Measurements from ENCODE around the gene MAGI2. TPM values are rescaled to one million over a fixed set of nuclear protein-coding genes. Genes with fewer than 3 reads are reported as not detected.

MAGI2 gene
- total RNA-seq, 1 donor from 2014 or later, result 6.9 TPM

DNA sequence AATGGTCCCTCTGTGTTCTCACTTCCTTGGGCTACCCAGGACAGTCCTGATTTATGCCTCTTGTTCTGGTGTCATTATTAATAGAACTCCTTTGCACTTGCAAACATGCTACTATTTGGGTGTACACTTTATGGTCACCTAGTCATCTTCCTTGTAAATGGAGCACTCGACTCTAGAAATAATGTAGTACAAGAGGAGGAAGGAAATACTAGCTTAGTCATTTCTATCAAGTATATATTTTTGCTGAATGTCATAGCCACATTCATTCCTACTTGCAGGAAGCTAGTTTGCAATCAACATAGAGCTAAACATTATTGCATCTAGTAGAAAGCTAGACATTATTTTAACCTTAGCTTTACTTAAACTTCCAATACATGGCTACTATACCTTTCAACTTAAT lies 335.3 kb downstream of the MAGI2 start:
- intact Hi-C loops (cut with DNase I), result no loop called here
- no peaks in the 10 kb centered on the region for H3K27me3 ChIP-seq
- H3K4me3 ChIP-seq, result no peak overlapping the region
- H3K4me1 ChIP-seq, result no peaks in the 10 kb centered on the region
- H3K36me3 ChIP-seq, result no peaks in the 10 kb centered on the region
- no peak overlapping the region for H3K27ac ChIP-seq
- DNase-seq (ENCODE audit: extremely low spot score in 2 of 2), result no peak
- TF ChIP-seq POLR2A (IDR thresholded peaks at IDR 0.05) (no peak), POLR2AphosphoS5 (IDR thresholded peaks at IDR 0.05; ENCODE audit: insufficient read depth in 1 of 2, low read depth in 1 of 2) (no peak)
- TF ChIP-seq, protein P1, sequence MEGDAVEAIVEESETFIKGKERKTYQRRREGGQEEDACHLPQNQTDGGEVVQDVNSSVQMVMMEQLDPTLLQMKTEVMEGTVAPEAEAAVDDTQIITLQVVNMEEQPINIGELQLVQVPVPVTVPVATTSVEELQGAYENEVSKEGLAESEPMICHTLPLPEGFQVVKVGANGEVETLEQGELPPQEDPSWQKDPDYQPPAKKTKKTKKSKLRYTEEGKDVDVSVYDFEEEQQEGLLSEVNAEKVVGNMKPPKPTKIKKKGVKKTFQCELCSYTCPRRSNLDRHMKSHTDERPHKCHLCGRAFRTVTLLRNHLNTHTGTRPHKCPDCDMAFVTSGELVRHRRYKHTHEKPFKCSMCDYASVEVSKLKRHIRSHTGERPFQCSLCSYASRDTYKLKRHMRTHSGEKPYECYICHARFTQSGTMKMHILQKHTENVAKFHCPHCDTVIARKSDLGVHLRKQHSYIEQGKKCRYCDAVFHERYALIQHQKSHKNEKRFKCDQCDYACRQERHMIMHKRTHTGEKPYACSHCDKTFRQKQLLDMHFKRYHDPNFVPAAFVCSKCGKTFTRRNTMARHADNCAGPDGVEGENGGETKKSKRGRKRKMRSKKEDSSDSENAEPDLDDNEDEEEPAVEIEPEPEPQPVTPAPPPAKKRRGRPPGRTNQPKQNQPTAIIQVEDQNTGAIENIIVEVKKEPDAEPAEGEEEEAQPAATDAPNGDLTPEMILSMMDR (IDR thresholded peaks at IDR 0.05), result no peak
- no peaks in the 10 kb centered on the region for H3K9me3 ChIP-seq

DNA sequence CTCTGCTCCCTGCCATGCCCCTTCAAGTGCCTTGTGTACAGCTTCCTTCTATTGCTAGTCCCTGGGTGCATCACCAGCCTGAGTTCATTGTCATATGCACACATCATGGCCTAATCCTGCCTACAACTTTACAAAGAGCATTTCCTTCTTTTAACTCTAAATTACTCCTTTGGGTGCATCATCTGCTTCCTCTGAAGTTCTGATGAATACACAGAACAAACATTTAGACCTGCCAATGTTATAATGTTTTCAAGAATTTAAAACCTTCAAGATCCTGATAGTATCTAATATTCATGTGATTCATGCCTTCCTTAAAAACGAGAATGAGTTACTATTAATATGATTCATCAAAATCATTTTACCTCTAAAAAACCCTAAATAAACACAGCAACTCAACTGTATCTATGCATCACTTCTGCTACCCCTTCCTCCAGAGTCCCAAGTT lies 357.1 kb downstream of the MAGI2 start:
- H3K9me3 ChIP-seq, result no peaks in the 10 kb centered on the region
- no peak for DNase-seq (ENCODE audit: extremely low spot score in 2 of 2)
- H3K27me3 ChIP-seq, result no peaks in the 10 kb centered on the region
- H3K4me3 ChIP-seq, result no peak overlapping the region
- TF ChIP-seq, protein P1 (IDR thresholded peaks at IDR 0.05), result no peak
- no peak for TF ChIP-seq POLR2A (IDR thresholded peaks at IDR 0.05)
- no peak for TF ChIP-seq POLR2AphosphoS5 (IDR thresholded peaks at IDR 0.05; ENCODE audit: insufficient read depth in 1 of 2, low read depth in 1 of 2)
- H3K36me3 ChIP-seq, result no peaks in the 10 kb centered on the region
- H3K27ac ChIP-seq, result no peak overlapping the region
- H3K4me1 ChIP-seq, result no peaks in the 10 kb centered on the region
- intact Hi-C loops (cut with DNase I), result no loop called here

GRCh38 chr7:79093421-79093820 lies 360.0 kb downstream of the MAGI2 start:
- no peaks in the 10 kb centered on the region for H3K27me3 ChIP-seq
- intact Hi-C loops (cut with DNase I), result no loop called here
- H3K9me3 ChIP-seq, result no peaks in the 10 kb centered on the region
- H3K36me3 ChIP-seq, result no peaks in the 10 kb centered on the region
- no peak for TF ChIP-seq POLR2A (IDR thresholded peaks at IDR 0.05)
- H3K4me3 ChIP-seq, result no peak overlapping the region
- DNase-seq (ENCODE audit: extremely low spot score in 2 of 2), result no peak
- H3K27ac ChIP-seq, result no peak overlapping the region
- no peaks in the 10 kb centered on the region for H3K4me1 ChIP-seq

DNA sequence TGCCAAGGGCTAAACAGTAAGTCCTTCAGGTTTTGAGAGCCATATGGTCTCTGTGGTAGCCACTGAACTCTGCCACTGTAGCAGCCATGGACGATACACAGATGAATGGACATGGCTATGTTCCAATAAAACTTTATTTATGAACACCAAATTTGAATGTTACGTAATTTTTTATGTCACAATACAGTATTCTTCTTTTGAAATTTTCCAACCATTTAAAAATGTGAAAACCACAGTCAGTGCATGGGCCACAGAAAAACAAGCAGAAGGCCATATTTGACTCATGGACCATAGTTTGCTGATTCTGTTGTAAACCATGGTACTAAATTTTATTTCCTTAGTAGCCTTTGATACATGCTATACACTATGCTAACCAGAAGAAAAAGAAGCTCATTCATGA lies 361.8 kb downstream of the MAGI2 start:
- Histone ChIP-seq H3K36me3 (no peaks in the 10 kb centered on the region), H3K4me3 (no peak overlapping the region), H3K27ac (no peak overlapping the region), H3K9me3 (no peaks in the 10 kb centered on the region), H3K27me3 (no peaks in the 10 kb centered on the region), H3K4me1 (no peaks in the 10 kb centered on the region)
- intact Hi-C loops (cut with DNase I), result no loop called here
- DNase-seq (ENCODE audit: extremely low spot score in 2 of 2), result no peak
- TF ChIP-seq POLR2AphosphoS5 (IDR thresholded peaks at IDR 0.05; ENCODE audit: insufficient read depth in 1 of 2, low read depth in 1 of 2) (no peak), POLR2A (IDR thresholded peaks at IDR 0.05) (no peak)
- TF ChIP-seq, protein P1 (IDR thresholded peaks at IDR 0.05), result no peak

GRCh38 chr7:79091011-79091410 lies 362.5 kb downstream of the MAGI2 start:
- DNase-seq (ENCODE audit: extremely low spot score in 2 of 2), result no peak

More at GRCh38 chr7:79091011-79091410, 362.5 kb downstream of the MAGI2 start:
- Histone ChIP-seq H3K27ac (no peak overlapping the region), H3K4me1 (no peaks in the 10 kb centered on the region), H3K9me3 (no peaks in the 10 kb centered on the region), H3K36me3 (no peaks in the 10 kb centered on the region), H3K27me3 (no peaks in the 10 kb centered on the region), H3K4me3 (no peak overlapping the region)
- intact Hi-C loops (cut with DNase I), result no loop called here
- TF ChIP-seq POLR2AphosphoS5 (IDR thresholded peaks at IDR 0.05; ENCODE audit: insufficient read depth in 1 of 2, low read depth in 1 of 2) (no peak), POLR2A (IDR thresholded peaks at IDR 0.05) (no peak)
- TF ChIP-seq, protein P1 (IDR thresholded peaks at IDR 0.05), result no peak
